Measurements from ENCODE around the gene AQP7.
"Not testable (repeated sequence)": the region's sequence is repeated elsewhere in the genome, so short reads cannot be mapped to it uniquely, and the experiment has no call there.

AQP7 gene

DNA sequence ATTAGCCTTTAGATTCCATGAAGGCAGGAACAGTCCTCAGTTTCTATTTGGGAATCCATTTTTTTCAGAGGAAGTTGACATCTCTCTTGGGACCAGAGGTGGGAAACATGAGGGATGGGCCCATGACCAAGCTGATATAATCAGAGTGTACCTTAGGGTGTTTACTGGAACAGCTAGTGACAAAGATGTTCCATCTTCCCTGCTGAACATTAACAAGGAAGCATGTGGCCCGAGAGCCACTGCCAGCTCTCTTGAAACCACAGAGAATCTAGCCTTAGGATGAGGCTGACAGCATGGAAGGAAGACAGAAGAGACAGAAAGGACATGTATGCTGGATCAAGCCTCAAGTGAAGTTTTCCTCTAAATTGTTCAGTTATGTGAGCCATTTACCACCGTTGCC lies 29.1 kb upstream of the AQP7 start:
- Histone ChIP-seq H3K27ac (ENCODE audit: low read depth, low read length, severe bottlenecking) (no peak overlapping the region), H3K4me3 (ENCODE audit: extremely low read depth, insufficient read depth, low read length, poor library complexity, severe bottlenecking) (no peak overlapping the region), H3K4me1 (ENCODE audit: control insufficient read depth, insufficient read depth, low read length, poor library complexity, severe bottlenecking) (no peaks in the 10 kb centered on the region), H3K9me3 (ENCODE audit: control insufficient read depth, low read length) (no peaks in the 10 kb centered on the region), H3K36me3 (ENCODE audit: control insufficient read depth, insufficient read depth, low read length) (no peaks in the 10 kb centered on the region)
- WGBS, 2 experiments (ENCODE audit: insufficient coverage in 2 of 2): 78 to 83% methylated on average over 1 of the region's 2 CpGs

DNA sequence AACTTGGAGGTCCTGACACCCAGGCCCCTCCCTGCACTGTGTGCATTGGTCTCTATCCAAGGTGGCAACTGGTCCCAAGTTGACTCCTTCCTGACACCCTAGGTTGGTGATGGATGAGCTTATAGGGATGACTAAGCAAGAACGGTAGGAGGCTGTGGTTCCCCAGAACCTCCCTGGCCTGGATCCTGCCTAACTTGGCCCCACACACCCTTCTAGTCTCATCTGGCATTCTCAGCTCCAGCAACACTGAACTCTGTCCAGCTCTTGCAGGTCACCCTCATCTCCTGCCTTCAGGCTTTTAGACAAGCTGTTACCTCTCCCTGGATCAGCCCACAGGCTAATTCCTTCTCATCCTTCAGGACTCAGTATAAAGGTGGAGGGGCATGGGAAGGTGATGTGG lies 28.6 kb upstream of the AQP7 start:
- Histone ChIP-seq H3K4me1 (ENCODE audit: control insufficient read depth, insufficient read depth, low read length, poor library complexity, severe bottlenecking) (no peaks in the 10 kb centered on the region), H3K4me3 (ENCODE audit: extremely low read depth, insufficient read depth, low read length, poor library complexity, severe bottlenecking) (no peak overlapping the region), H3K36me3 (ENCODE audit: control insufficient read depth, insufficient read depth, low read length) (no peaks in the 10 kb centered on the region), H3K9me3 (ENCODE audit: control insufficient read depth, low read length) (no peaks in the 10 kb centered on the region), H3K27ac (ENCODE audit: low read depth, low read length, severe bottlenecking) (no peak overlapping the region)
- 89% methylated on average over 1 of the region's 1 CpG; no CpG with 5 or more reads in 1 of the 2 experiments for WGBS, 2 experiments (ENCODE audit: insufficient coverage in 2 of 2)

GRCh38 chr9:33429256-33429985 lies 27.1 kb upstream of the AQP7 start:
- no peaks in the 10 kb centered on the region for H3K9me3 ChIP-seq (ENCODE audit: control insufficient read depth, low read length)
- H3K36me3 ChIP-seq (ENCODE audit: control insufficient read depth, insufficient read depth, low read length): no peaks in the 10 kb centered on the region
- no peak overlapping the region for H3K27ac ChIP-seq (ENCODE audit: low read depth, low read length, severe bottlenecking)
- H3K4me3 ChIP-seq (ENCODE audit: extremely low read depth, insufficient read depth, low read length, poor library complexity, severe bottlenecking): no peak overlapping the region
- no peaks in the 10 kb centered on the region for H3K4me1 ChIP-seq (ENCODE audit: control insufficient read depth, insufficient read depth, low read length, poor library complexity, severe bottlenecking)
- 100% methylated on average over 2 of the region's 3 CpGs; no CpG with 5 or more reads in 1 of the 2 experiments for whole genome bisulfite sequencing, 2 experiments (ENCODE audit: insufficient coverage in 2 of 2)

DNA sequence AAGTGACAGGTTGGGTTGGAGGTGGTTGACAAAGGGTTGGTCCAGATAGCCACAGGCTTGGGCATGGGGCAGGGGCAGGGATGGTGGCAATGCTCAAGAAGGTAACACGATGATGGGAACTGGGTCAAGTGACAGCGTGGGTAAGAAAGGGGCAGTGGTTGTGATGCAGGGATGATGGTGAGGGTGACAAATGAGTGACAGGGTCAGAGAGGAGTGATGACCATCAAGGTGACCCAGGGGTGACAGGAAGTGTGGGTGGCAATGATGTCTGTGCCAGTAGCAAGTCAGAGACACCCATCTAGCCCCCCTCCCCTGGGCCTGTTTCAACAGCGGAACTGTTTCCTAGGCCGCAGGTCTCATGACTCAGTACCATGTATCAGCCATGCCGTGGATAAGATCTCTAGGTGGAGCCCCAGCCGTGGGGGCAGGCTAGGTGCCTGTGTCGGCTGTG lies 24.5 kb upstream of the AQP7 start:
- WGBS, 2 experiments (ENCODE audit: insufficient coverage in 2 of 2): 94 to 96% methylated on average over 7 of the region's 7 CpGs
- no peaks in the 10 kb centered on the region for H3K9me3 ChIP-seq (ENCODE audit: control insufficient read depth, low read length)
- no peak overlapping the region for H3K27ac ChIP-seq (ENCODE audit: low read depth, low read length, severe bottlenecking)
- no peaks in the 10 kb centered on the region for H3K36me3 ChIP-seq (ENCODE audit: control insufficient read depth, insufficient read depth, low read length)
- no peak overlapping the region for H3K4me3 ChIP-seq (ENCODE audit: extremely low read depth, insufficient read depth, low read length, poor library complexity, severe bottlenecking)
- no peaks in the 10 kb centered on the region for H3K4me1 ChIP-seq (ENCODE audit: control insufficient read depth, insufficient read depth, low read length, poor library complexity, severe bottlenecking)

DNA sequence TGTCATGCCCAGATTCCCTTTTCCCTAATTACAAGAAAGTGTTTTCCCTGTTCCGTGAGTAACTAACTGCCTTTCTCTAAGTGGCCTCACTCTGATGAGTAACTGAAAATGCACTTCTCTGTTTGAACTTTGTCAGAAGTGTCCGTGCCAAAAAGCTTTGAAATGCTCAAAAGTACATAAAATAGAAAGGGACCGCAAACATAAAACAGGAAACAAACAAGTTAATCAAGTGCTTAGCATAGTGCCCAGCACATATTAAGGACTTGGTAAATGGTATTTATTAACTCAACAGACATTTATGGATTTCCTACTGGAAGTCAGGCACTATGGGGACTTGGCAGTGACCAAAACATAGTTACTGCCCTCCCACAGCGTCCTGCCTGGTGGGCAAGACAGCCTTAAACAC lies 22.8 kb upstream of the AQP7 start:
- H3K4me1 ChIP-seq (ENCODE audit: control insufficient read depth, insufficient read depth, low read length, poor library complexity, severe bottlenecking): no peaks in the 10 kb centered on the region
- WGBS, 2 experiments (ENCODE audit: insufficient coverage in 2 of 2): 80 to 100% methylated on average over 2 to 3 of the region's 4 CpGs
- no peak overlapping the region for H3K27ac ChIP-seq (ENCODE audit: low read depth, low read length, severe bottlenecking)
- no peaks in the 10 kb centered on the region for H3K36me3 ChIP-seq (ENCODE audit: control insufficient read depth, insufficient read depth, low read length)
- no peak overlapping the region for H3K4me3 ChIP-seq (ENCODE audit: extremely low read depth, insufficient read depth, low read length, poor library complexity, severe bottlenecking)
- no peaks in the 10 kb centered on the region for H3K9me3 ChIP-seq (ENCODE audit: control insufficient read depth, low read length)

GRCh38 chr9:33424492-33424891 lies 22.1 kb upstream of the AQP7 start:
- not testable (repeated sequence) for H3K4me3 ChIP-seq (ENCODE audit: extremely low read depth, insufficient read depth, low read length, poor library complexity, severe bottlenecking); H3K9me3 ChIP-seq (ENCODE audit: control insufficient read depth, low read length); H3K36me3 ChIP-seq (ENCODE audit: control insufficient read depth, insufficient read depth, low read length); H3K27ac ChIP-seq (ENCODE audit: low read depth, low read length, severe bottlenecking); H3K4me1 ChIP-seq (ENCODE audit: control insufficient read depth, insufficient read depth, low read length, poor library complexity, severe bottlenecking)
- WGBS, 2 experiments (ENCODE audit: insufficient coverage in 2 of 2): no CpG with 5 or more reads among the region's 6 CpGs

GRCh38 chr9:33424043-33424442 lies 21.7 kb upstream of the AQP7 start:
- H3K4me1 ChIP-seq (ENCODE audit: control insufficient read depth, insufficient read depth, low read length, poor library complexity, severe bottlenecking); H3K9me3 ChIP-seq (ENCODE audit: control insufficient read depth, low read length); H3K27ac ChIP-seq (ENCODE audit: low read depth, low read length, severe bottlenecking); H3K36me3 ChIP-seq (ENCODE audit: control insufficient read depth, insufficient read depth, low read length); H3K4me3 ChIP-seq (ENCODE audit: extremely low read depth, insufficient read depth, low read length, poor library complexity, severe bottlenecking): not testable (repeated sequence)
- WGBS, 2 experiments (ENCODE audit: insufficient coverage in 2 of 2): no CpG with 5 or more reads among the region's 7 CpGs

DNA sequence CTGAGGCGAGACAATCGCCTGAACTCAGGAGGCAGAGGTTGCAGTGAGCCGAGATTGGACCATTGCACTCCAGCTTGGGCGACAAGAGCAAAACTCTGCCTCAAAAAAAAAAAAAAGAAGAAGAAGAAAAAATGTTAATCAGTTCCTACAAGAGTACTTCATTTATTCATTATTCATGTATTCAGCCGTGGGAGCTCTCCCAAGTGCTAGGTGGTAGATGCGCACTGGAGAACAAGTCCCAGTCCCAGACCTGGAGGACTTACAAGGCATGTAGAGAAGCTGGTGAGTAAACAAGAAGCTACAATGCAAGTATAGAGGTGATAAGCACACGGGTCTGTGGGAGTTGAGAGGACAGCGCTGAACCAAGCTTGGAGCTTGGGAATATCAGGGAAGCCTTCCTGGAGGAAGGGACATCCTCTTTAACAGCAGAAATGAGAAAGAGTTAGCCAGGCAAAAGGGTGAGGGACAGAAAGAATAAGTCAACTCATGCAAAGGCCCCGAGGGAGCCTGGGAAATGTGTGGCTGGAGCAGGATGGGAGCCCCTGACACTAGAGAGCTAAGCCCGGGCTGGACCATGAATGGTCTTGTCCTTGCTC lies 17.4 kb upstream of the AQP7 start:
- WGBS, 2 experiments (ENCODE audit: insufficient coverage in 2 of 2): 67 to 81% methylated on average over 4 to 7 of the region's 10 CpGs
- Histone ChIP-seq H3K4me1 (ENCODE audit: control insufficient read depth, insufficient read depth, low read length, poor library complexity, severe bottlenecking) (no peaks in the 10 kb centered on the region), H3K9me3 (ENCODE audit: control insufficient read depth, low read length) (no peaks in the 10 kb centered on the region), H3K4me3 (ENCODE audit: extremely low read depth, insufficient read depth, low read length, poor library complexity, severe bottlenecking) (no peak overlapping the region), H3K27ac (ENCODE audit: low read depth, low read length, severe bottlenecking) (no peak overlapping the region), H3K36me3 (ENCODE audit: control insufficient read depth, insufficient read depth, low read length) (no peaks in the 10 kb centered on the region)

DNA sequence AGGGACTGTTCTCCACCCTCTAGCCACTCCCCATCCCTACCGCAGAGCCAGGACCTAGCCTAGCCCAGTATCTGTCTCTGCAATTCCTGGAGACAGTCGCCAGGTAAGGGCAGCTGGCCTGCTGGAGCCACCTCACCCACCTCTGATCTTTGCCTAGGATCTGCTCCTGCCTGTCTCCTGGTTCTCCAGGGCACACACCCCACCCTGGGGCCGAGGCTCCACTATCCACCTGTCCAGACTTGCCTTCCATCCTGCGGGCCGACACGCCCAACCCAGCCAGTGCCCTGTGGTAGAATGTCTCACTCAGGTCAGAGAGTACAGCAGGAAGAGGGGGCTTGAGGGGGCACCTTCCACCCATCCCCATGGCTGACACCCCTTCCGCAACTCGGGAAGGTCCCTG lies 15.7 kb upstream of the AQP7 start:
- no peaks in the 10 kb centered on the region for H3K36me3 ChIP-seq (ENCODE audit: control insufficient read depth, insufficient read depth, low read length)
- 89 to 100% methylated on average over 2 to 7 of the region's 8 CpGs for WGBS, 2 experiments (ENCODE audit: insufficient coverage in 2 of 2)
- H3K9me3 ChIP-seq (ENCODE audit: control insufficient read depth, low read length): no peaks in the 10 kb centered on the region
- H3K4me3 ChIP-seq (ENCODE audit: extremely low read depth, insufficient read depth, low read length, poor library complexity, severe bottlenecking): no peak overlapping the region
- H3K4me1 ChIP-seq (ENCODE audit: control insufficient read depth, insufficient read depth, low read length, poor library complexity, severe bottlenecking): no peaks in the 10 kb centered on the region
- no peak overlapping the region for H3K27ac ChIP-seq (ENCODE audit: low read depth, low read length, severe bottlenecking)

- Histone ChIP-seq H3K27ac (ENCODE audit: low read depth, low read length, severe bottlenecking) (no peak overlapping the region), H3K9me3 (ENCODE audit: control insufficient read depth, low read length) (no peaks in the 10 kb centered on the region), H3K4me3 (ENCODE audit: extremely low read depth, insufficient read depth, low read length, poor library complexity, severe bottlenecking) (no peak overlapping the region), H3K4me1 (ENCODE audit: control insufficient read depth, insufficient read depth, low read length, poor library complexity, severe bottlenecking) (no peaks in the 10 kb centered on the region), H3K36me3 (ENCODE audit: control insufficient read depth, insufficient read depth, low read length) (no peaks in the 10 kb centered on the region)
- WGBS, 2 experiments (ENCODE audit: insufficient coverage in 2 of 2): 74 to 90% methylated on average over 2 to 3 of the region's 5 CpGs
Observed at GRCh38 chr9:33416996-33417395, 14.6 kb upstream of the AQP7 start.

GRCh38 chr9:33415501-33416038 lies 13.2 kb upstream of the AQP7 start:
- no peaks in the 10 kb centered on the region for H3K4me1 ChIP-seq (ENCODE audit: control insufficient read depth, insufficient read depth, low read length, poor library complexity, severe bottlenecking)
- H3K27ac ChIP-seq (ENCODE audit: low read depth, low read length, severe bottlenecking): no peak overlapping the region
- no peaks in the 10 kb centered on the region for H3K36me3 ChIP-seq (ENCODE audit: control insufficient read depth, insufficient read depth, low read length)
- no peak overlapping the region for H3K4me3 ChIP-seq (ENCODE audit: extremely low read depth, insufficient read depth, low read length, poor library complexity, severe bottlenecking)
- WGBS, 2 experiments (ENCODE audit: insufficient coverage in 2 of 2): 47 to 56% methylated on average over 9 of the region's 9 CpGs
- H3K9me3 ChIP-seq (ENCODE audit: control insufficient read depth, low read length): no peaks in the 10 kb centered on the region
